Fibroblast of lung (primary cell): ENCODE results near the gene SLC20A1. TPM values are rescaled to one million over a fixed set of nuclear protein-coding genes. Genes with fewer than 3 reads are reported as not detected.
A peak's percentile ranks its signal among the peaks of the same experiment; 100 is the strongest.

Source experiments
- DNase-seq, 2 donors: peaks; one replicate each; pipeline versions ENCODE4 v3.0.0 to v3.0.0-alpha.2; 2010; ENCODE audit warnings: low read depth in 2 of 2
- H2AFZ ChIP-seq: 2 replicates; pipeline ENCODE4 v1.5.1; 2012; ENCODE audit warnings: low read length, control low read depth, inconsistent platforms
- H3K27ac ChIP-seq: 2 replicates; pipeline ENCODE4 v1.5.1; 2011; ENCODE audit warnings: low read length, control low read depth; ENCODE audit not compliant: insufficient read depth
- H3K27me3 ChIP-seq: 2 replicates; pipeline ENCODE4 v1.5.1; 2011; ENCODE audit warnings: mild to moderate bottlenecking, low read length; ENCODE audit not compliant: control insufficient read depth, insufficient read depth
- H3K36me3 ChIP-seq: 2 replicates; pipeline ENCODE4 v1.5.1; 2011; ENCODE audit warnings: low read length; ENCODE audit not compliant: control insufficient read depth, insufficient read depth
- H3K4me1 ChIP-seq: 2 replicates; pipeline ENCODE4 v1.5.1; 2011; ENCODE audit warnings: low read length; ENCODE audit not compliant: control insufficient read depth, insufficient read depth; ENCODE audit errors: extremely low read depth
- H3K4me2 ChIP-seq: 2 replicates; pipeline ENCODE4 v1.5.1; 2011; ENCODE audit warnings: low read length, control low read depth; ENCODE audit not compliant: insufficient read depth; ENCODE audit errors: extremely low read depth
- H3K4me3 ChIP-seq, 4 experiments: fragments of 200-600 bp in 1 of 4; sonication (generic) in 1 of 4; replicated peaks in 1 of 4; 2 replicates each; pipeline ENCODE4 v1.5.1; 2011 to 2016; ENCODE audit warnings: low read length in 4 of 4, low read depth in 3 of 4, mild to moderate bottlenecking in 3 of 4, control low read depth in 2 of 4, inconsistent platforms in 1 of 4, mixed read lengths in 1 of 4; ENCODE audit not compliant: insufficient read depth in 1 of 4; ENCODE audit errors: control extremely low read depth in 1 of 4
- H3K79me2 ChIP-seq: 2 replicates; pipeline ENCODE4 v1.5.1; 2012; ENCODE audit warnings: mild to moderate bottlenecking, low read length, inconsistent platforms; ENCODE audit not compliant: control insufficient read depth, insufficient read depth
- H3K9ac ChIP-seq: 2 replicates; pipeline ENCODE4 v1.5.1; 2011; ENCODE audit warnings: mild to moderate bottlenecking, low read length, control low read depth; ENCODE audit not compliant: insufficient read depth
- H3K9me3 ChIP-seq: 2 replicates; pipeline ENCODE4 v1.5.1; 2012; ENCODE audit warnings: low read depth, low read length; ENCODE audit not compliant: control insufficient read depth, insufficient read depth
- H4K20me1 ChIP-seq: 2 replicates; pipeline ENCODE4 v1.5.1; 2011; ENCODE audit warnings: low read length; ENCODE audit not compliant: control insufficient read depth, insufficient read depth; ENCODE audit errors: extremely low read depth
- CTCF ChIP-seq, 2 donors: IDR thresholded peaks in 1 of 2; conservative IDR thresholded peaks in 1 of 2; 1 replicate in 1 of 2; 2 replicates in 1 of 2; pipeline ENCODE4 v1.5.1; 2011 to 2012; ENCODE audit warnings: low read length in 2 of 2, control low read depth in 1 of 2, inconsistent platforms in 1 of 2, low read depth in 1 of 2, mild to moderate bottlenecking in 1 of 2
- EZH2 ChIP-seq: IDR thresholded peaks from 2 replicates; pipeline ENCODE4 v1.5.1; 2012; ENCODE audit warnings: low read length, control low read depth, mild to moderate bottlenecking; ENCODE audit errors: missing control alignments
- polyA plus RNA-seq, 2 donors: library from polyadenylated mRNA; depleted of rRNA in 1 of 2; stranded (reverse) in 1 of 2; unstranded in 1 of 2; fragments of >200 nt; gene quantifications; 2 replicates each; pipeline ENCODE4 v1.2.1, GENCODE V29; 2011 to 2012; ENCODE audit warnings: missing spikeins in 1 of 2
- total RNA-seq: library from RNA; depleted of rRNA; stranded (reverse); fragments of >200 nt; gene quantifications from 2 replicates; pipeline ENCODE4 v1.2.1, GENCODE V29; 2014

SLC20A1 gene
- total and polyA plus RNA-seq, 2 donors (not counting 1 experiment from before 2014, with no cell fraction given), result 61.3 to 77.3 TPM

DNA sequence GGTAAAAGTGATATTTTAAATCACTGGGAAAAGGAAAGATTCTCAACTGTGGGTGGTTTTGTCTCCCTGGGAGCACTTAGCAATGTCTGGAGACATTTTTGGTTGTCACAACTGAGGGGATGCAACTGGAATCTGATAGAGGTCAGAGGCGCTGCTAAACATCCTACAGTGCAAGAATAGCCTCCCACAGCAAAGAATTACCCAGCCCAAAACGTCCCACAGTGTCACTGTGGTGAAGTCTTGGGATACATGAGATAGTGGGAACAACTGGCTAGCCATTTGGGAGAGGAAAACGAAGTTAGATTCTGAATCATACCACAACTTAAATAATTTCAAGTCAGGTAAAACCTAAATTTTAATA lies 38.7 kb downstream of the SLC20A1 start:
- no peak for DNase-seq
- no peak overlapping the region for H3K27ac ChIP-seq
- H3K27me3 ChIP-seq, result no peaks in the 10 kb centered on the region
- H3K9ac ChIP-seq, result no peak overlapping the region
- no peak overlapping the region for H3K4me3 ChIP-seq
- H3K36me3 ChIP-seq, result no peaks in the 10 kb centered on the region
- TF ChIP-seq EZH2, result no peak
- no peak for TF ChIP-seq CTCF (conservative IDR thresholded peaks at IDR 0.05 in 1 of 2, IDR thresholded peaks at IDR 0.05 in 1 of 2; ENCODE audit: low read depth in 1 of 2, low read length in 2 of 2)
- H4K20me1 ChIP-seq, result no peaks in the 10 kb centered on the region
- no peaks in the 10 kb centered on the region for H3K4me1 ChIP-seq
- H3K4me2 ChIP-seq, result no peak overlapping the region
- H3K79me2 ChIP-seq, result no peaks in the 10 kb centered on the region
- H2AFZ ChIP-seq, result no peak overlapping the region
- H3K9me3 ChIP-seq, result no peaks in the 10 kb centered on the region

DNA sequence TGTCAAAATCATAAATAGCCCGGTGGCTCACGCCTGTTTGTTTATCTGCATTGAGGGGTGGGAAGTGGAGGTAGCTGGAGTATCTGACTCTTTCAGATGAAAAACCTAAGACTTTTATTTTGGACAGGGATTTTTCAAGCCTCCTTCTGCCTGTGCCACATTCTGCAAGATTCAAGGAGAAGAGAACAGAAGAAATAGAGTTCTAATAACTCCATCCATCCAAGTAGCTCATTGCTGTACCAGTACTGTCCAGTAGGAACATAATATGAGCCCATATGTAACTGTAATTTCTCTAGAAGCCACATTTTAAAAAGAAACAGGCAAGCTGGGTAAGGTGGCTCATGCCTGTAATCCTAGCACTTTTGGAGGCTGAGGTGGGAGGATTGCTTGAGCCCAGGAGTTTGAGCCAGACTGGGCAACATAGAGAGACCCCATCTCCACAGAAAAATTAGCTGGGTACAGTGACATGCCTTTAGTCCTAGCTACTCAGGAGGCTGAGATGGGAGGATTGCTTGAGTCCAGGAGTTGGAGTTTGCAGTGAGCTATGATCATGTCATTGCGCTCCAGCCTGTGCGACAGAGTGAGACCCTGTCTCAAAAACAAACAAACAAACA lies 39.6 kb downstream of the SLC20A1 start:
- no peaks in the 10 kb centered on the region for H3K27me3 ChIP-seq
- no peak overlapping the region for H3K9ac ChIP-seq
- no peak for TF ChIP-seq EZH2
- TF ChIP-seq CTCF (conservative IDR thresholded peaks at IDR 0.05 in 1 of 2, IDR thresholded peaks at IDR 0.05 in 1 of 2; ENCODE audit: low read depth in 1 of 2, low read length in 2 of 2), result peak in 1 of 2 donors; percentile 35
- no peaks in the 10 kb centered on the region for H4K20me1 ChIP-seq
- no peak overlapping the region for H3K4me3 ChIP-seq
- H3K4me2 ChIP-seq, result no peak overlapping the region
- no peaks in the 10 kb centered on the region for H3K79me2 ChIP-seq
- H3K36me3 ChIP-seq, result no peaks in the 10 kb centered on the region
- H3K9me3 ChIP-seq, result no peaks in the 10 kb centered on the region
- H3K4me1 ChIP-seq, result no peaks in the 10 kb centered on the region
- no peak for DNase-seq
- no peak overlapping the region for H2AFZ ChIP-seq
- H3K27ac ChIP-seq, result no peak overlapping the region

- Histone ChIP-seq H3K9ac (no peak overlapping the region), H3K79me2 (no peaks in the 10 kb centered on the region), H3K27me3 (no peaks in the 10 kb centered on the region), H3K27ac (no peak overlapping the region), H3K9me3 (no peaks in the 10 kb centered on the region), H3K4me3 (no peak overlapping the region), H3K4me1 (peaks cover 5% of the 10 kb centered on the region), H2AFZ (no peak overlapping the region), H4K20me1 (no peaks in the 10 kb centered on the region), H3K36me3 (no peaks in the 10 kb centered on the region), H3K4me2 (no peak overlapping the region)
- DNase-seq, result no peak
- no peak for TF ChIP-seq CTCF (conservative IDR thresholded peaks at IDR 0.05 in 1 of 2, IDR thresholded peaks at IDR 0.05 in 1 of 2; ENCODE audit: low read depth in 1 of 2, low read length in 2 of 2)
- TF ChIP-seq EZH2, result no peak
Measured at GRCh38 chr2:112686348-112687217, 40.8 kb downstream of the SLC20A1 start.
